BE2C (cell line): ENCODE results near the gene PLEKHG1. TPM values are rescaled to one million over a fixed set of nuclear protein-coding genes. Genes with fewer than 3 reads are reported as not detected.

Experiments
- DNase-seq: peaks from one replicate; pipeline ENCODE4 v3.0.0-alpha.2; 2020
- H3K27me3 ChIP-seq: fragments of 250-450 bp; sonication (Bioruptor Pico); 2 replicates; pipeline ENCODE4 v1.5.1; 2020; ENCODE audit warnings: mild to moderate bottlenecking
- H3K36me3 ChIP-seq: fragments of 250-450 bp; sonication (Bioruptor Pico); 2 replicates; pipeline ENCODE4 v1.5.1; 2020; ENCODE audit warnings: mild to moderate bottlenecking
- H3K4me1 ChIP-seq: fragments of 250-450 bp; sonication (Bioruptor Pico); 2 replicates; pipeline ENCODE4 v1.5.1; 2020
- H3K4me3 ChIP-seq: 2 replicates; pipeline ENCODE4 v1.5.1; 2011; ENCODE audit warnings: low read depth, low read length
- H3K9me3 ChIP-seq: fragments of 250-450 bp; sonication (Bioruptor Pico); 2 replicates; pipeline ENCODE4 v1.5.1; 2020
- polyA plus RNA-seq: library from polyadenylated mRNA; unstranded; fragments of >200 nt; gene quantifications from one replicate; pipeline ENCODE4 v1.2.1, GENCODE V29; 2012; ENCODE audit warnings: low read depth, missing spikeins; ENCODE audit not compliant: insufficient read length, insufficient read depth
- TF ChIP-seq, protein P1 (sequence below): IDR thresholded peaks from 2 replicates; pipeline ENCODE4 v1.5.1; 2012; ENCODE audit warnings: mild to moderate bottlenecking, low read depth, low read length

PLEKHG1 gene
- polyA plus RNA-seq, result not detected

DNA sequence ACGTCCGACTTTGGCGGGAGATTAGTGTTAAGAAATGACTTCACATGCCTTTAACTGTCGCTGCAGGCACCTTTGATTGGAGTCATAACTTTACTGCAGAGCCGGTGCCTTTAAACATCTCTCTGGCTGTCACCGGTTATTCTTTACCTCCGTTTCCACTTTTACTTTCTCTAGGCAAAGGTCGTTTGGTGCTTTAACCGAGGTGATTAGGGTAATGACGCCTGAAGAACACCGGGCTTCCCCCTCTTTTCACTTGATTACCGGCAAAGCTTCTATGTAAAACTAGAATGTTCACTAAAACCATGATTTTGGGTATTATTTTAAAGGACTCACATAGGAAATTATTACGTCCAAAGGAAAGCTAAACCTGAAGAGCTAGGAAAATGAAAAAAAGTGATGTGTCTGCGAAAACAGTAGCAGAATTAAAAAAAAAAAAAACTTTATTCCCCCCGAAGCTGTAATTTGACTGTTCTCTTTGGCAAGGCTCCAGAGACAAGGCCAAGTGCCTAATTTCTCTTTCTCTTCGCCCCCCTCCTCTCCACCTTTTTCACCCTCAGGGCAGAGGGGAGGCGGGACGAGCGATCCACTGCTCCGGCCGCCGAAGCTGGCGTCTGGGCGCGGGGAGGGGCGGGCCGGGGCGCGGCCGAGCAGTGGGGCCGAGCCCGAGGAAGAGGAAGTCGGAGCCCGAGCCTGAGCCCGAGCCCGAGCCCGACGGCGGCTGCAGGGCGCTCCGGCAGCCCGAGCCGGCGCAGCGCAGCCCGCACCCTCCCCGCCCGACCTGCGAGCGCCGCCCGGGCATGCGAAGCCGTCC lies at the start of gene PLEKHG1:
TSS of gene PLEKHG1 (plus strand) at position 687 of the 811 bp plus-strand sequence. CDS start 133,797 bp downstream, outside the sequence.
- peak; percentile 22 for DNase-seq
- TF ChIP-seq, protein P1, sequence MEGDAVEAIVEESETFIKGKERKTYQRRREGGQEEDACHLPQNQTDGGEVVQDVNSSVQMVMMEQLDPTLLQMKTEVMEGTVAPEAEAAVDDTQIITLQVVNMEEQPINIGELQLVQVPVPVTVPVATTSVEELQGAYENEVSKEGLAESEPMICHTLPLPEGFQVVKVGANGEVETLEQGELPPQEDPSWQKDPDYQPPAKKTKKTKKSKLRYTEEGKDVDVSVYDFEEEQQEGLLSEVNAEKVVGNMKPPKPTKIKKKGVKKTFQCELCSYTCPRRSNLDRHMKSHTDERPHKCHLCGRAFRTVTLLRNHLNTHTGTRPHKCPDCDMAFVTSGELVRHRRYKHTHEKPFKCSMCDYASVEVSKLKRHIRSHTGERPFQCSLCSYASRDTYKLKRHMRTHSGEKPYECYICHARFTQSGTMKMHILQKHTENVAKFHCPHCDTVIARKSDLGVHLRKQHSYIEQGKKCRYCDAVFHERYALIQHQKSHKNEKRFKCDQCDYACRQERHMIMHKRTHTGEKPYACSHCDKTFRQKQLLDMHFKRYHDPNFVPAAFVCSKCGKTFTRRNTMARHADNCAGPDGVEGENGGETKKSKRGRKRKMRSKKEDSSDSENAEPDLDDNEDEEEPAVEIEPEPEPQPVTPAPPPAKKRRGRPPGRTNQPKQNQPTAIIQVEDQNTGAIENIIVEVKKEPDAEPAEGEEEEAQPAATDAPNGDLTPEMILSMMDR, result no peak
- H3K4me1 ChIP-seq, result no peaks in the 10 kb centered on the region
- H3K9me3 ChIP-seq, result no peaks in the 10 kb centered on the region; the same call in 1 of the 2 replicates
- no peak within 1 kb of the TSS; the same call in 1 of the 2 replicates for H3K4me3 ChIP-seq
- no peaks in the 10 kb centered on the region for H3K36me3 ChIP-seq
- H3K27me3 ChIP-seq, result peaks cover 58% of the 10 kb centered on the region

DNA sequence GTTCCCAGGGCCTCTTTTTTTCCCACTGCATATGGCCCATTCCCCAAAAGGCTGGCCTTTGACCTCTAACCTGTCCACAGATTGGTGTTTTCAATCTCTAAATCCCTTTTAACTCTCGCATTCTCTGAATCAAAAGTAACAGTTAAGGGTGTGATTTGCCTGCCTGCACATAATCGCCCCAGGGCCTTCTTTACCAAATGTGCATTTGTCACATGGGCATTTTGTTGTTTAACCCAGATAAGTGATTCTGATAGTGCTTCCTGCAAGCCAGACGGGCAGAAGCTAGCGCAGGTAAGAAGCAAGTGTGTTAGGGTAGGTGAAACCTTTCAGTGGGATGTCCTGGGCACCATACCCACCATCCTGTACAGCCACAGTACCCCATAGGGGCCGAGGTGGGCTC lies 49.4 kb upstream of the PLEKHG1 start:
- Histone ChIP-seq H3K36me3 (no peaks in the 10 kb centered on the region), H3K4me1 (no peaks in the 10 kb centered on the region), H3K27me3 (no peaks in the 10 kb centered on the region), H3K9me3 (no peaks in the 10 kb centered on the region), H3K4me3 (no peak overlapping the region)
- TF ChIP-seq, protein P1, result no peak
- DNase-seq, result no peak

DNA sequence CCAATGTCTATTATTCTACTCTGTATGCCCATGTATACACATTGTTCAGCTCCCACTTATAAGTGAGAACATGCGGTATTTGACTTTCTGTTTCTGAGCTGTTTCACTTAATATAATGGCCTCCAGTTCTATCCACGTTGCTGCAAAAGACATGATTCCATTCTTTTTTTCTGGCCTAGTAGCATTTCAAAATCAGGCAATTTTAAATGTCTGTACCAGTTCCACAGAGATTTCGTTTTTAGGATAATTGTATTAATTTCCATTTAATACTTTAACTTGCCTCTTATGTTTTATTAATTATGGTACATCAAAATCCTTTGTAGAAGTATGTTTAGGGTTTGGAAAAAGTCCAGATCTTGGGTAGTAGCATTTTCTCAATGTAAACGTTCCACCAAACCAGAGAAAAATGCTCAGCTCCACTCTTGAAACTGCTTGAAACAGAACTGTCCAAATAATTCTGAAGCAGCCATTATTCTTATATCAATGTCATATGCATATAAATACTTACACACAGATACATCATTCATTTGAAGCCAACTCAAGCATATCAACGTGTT lies 42.6 kb upstream of the PLEKHG1 start:
- H3K36me3 ChIP-seq, result no peaks in the 10 kb centered on the region
- H3K9me3 ChIP-seq, result no peaks in the 10 kb centered on the region
- H3K4me3 ChIP-seq, result no peak overlapping the region
- no peak for DNase-seq
- no peaks in the 10 kb centered on the region for H3K4me1 ChIP-seq
- TF ChIP-seq, protein P1, result no peak
- H3K27me3 ChIP-seq, result no peaks in the 10 kb centered on the region

DNA sequence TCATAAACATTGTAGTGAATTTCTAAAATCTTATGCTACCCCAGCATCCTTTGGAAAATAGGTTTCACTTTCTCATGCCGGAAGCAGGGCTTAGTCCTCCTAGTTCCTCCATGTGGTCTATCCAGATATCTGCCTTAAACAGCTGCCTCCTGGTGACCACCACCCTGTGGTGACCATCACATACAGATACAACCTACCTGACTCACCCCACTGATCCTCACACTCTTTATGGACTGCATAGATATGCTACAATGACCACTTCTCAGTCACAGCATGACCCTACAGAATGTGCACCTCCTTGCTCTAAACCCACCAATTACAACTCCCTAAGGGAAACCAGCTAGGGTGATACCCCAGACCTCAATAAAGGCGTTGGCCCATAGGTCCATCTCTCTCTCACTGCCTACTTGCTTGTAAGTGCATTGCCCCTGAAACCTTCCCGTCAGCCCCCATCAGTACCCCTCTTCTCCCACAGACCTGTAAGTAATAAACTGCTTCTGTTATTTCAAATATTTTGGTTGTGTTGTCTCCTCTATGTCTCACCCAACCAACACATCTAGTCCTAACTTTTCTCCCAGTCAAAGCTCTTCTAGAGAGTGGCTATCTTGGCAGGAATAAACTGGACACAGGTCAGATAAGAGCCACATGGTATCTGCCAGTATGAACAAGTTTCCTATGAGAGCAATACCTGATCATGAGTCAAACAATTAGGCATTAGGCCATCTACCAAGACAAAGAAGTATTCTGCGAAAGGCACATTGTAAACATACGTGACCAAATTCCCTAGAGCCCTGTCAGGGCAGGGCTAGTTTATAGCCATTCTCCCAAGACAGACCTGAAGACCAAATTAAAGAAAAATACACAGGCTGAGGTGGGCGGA lies 39.4 kb upstream of the PLEKHG1 start:
- no peaks in the 10 kb centered on the region for H3K27me3 ChIP-seq
- H3K4me1 ChIP-seq, result no peaks in the 10 kb centered on the region
- H3K4me3 ChIP-seq, result no peak overlapping the region
- no peak for DNase-seq
- H3K36me3 ChIP-seq, result no peaks in the 10 kb centered on the region
- no peaks in the 10 kb centered on the region for H3K9me3 ChIP-seq
- TF ChIP-seq, protein P1, result no peak

DNA sequence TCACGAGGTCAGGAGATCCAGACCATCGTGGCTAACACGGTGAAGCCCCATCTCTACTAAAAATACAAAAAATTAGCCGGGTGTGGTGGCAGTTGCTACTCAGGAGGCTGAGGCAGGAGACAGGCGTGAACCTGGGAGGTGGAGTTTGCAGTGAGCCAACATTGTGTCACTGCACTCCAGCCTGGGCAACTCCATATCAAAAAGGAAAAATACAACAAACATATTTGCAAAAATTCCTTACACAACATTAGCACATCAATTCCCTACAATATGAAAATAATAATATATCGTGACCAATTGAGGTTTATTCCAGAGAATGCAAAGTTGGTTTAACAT lies 38.8 kb upstream of the PLEKHG1 start:
- Histone ChIP-seq H3K27me3 (no peaks in the 10 kb centered on the region), H3K4me1 (no peaks in the 10 kb centered on the region), H3K4me3 (no peak overlapping the region), H3K36me3 (no peaks in the 10 kb centered on the region), H3K9me3 (no peaks in the 10 kb centered on the region)
- TF ChIP-seq, protein P1, result no peak
- DNase-seq, result no peak
